ENCODE results near the gene KLHL24. TPM values are rescaled to one million over a fixed set of nuclear protein-coding genes. Genes with fewer than 3 reads are reported as not detected.

Gene KLHL24
- total and polyA plus RNA-seq, 2 of the 13 experiments (the other 11 are each of a cell fraction or from before 2014, with no cell fraction given) = 6.9 to 15.7 TPM

GRCh38 chr3:183664913-183665381, 29.5 kb downstream of the KLHL24 start:
- WGBS (ENCODE audit: low lambda C conversion rate) = 94% methylated on average over 3 of the region's 3 CpGs
- no TSS peak for BruUV-seq (replicated peaks)
- H3K4me2 ChIP-seq (ENCODE audit: low read depth, low read length) = no peak overlapping the region
- no peaks in the 10 kb centered on the region for H3K9me3 ChIP-seq (ENCODE audit: low read length)
- ChIA-PET CTCF (ENCODE audit: low intra/inter-chr PET ratio, low total read pairs) (no interaction called here), POLR2A (no interaction called here)
- no peak overlapping the region for H2AFZ ChIP-seq (ENCODE audit: low read length)
- H3K4me3 ChIP-seq (replicated peaks in 1 of 3; ENCODE audit: insufficient read depth in 1 of 3, low read depth in 2 of 3, low read length in 3 of 3) = no peak overlapping the region
- no peaks in the 10 kb centered on the region for H4K20me1 ChIP-seq (ENCODE audit: insufficient read depth, low read length)
- no peak overlapping the region for H3K9ac ChIP-seq (ENCODE audit: insufficient read depth, low read depth, low read length)
- no peaks in the 10 kb centered on the region; a peak in 1 of 5 replicates for H3K27me3 ChIP-seq (ENCODE audit: control insufficient read depth in 1 of 2, insufficient read depth in 2 of 2, low read length in 2 of 2)
- H3K4me1 ChIP-seq (ENCODE audit: insufficient read depth, low read length) = no peaks in the 10 kb centered on the region
- no peaks in the 10 kb centered on the region for H3K79me2 ChIP-seq (ENCODE audit: insufficient read depth, low read length)
- in situ Hi-C loops (cut with HindIII; ENCODE audit: extremely low pct_ligation_motif_present, low pct_unique_long_range_greater_than_20kb) (no loop called here), intact Hi-C loops (cut with micrococcal nuclease; ENCODE audit: unreplicated experiment) (no loop called here)
- FAIRE-seq (no peak), ATAC-seq (no peak), DNase-seq (ENCODE audit: low spot score) (no peak)
- H3K27ac ChIP-seq (ENCODE audit: extremely low read length, insufficient read depth, low read length) = no peak overlapping the region
- H3K36me3 ChIP-seq (replicated peaks in 1 of 2; ENCODE audit: control insufficient read depth in 1 of 2, insufficient read depth in 2 of 2, low read length in 2 of 2) = peaks cover 2 to 9% of the 10 kb centered on the region in 2 experiments; a peak in 2 of 5 replicates
- TF ChIP-seq ZHX2 (IDR thresholded peaks at IDR 0.05; ENCODE audit: low read depth) (no peak), ZHX2 (CRISPR knock-in tag; IDR thresholded peaks at IDR 0.05; ENCODE audit: borderline replicate concordance) (no peak), ZBTB26 (CRISPR knock-in tag; IDR thresholded peaks at IDR 0.05; ENCODE audit: borderline replicate concordance) (no peak), CENPT (CRISPR knock-in tag; IDR thresholded peaks at IDR 0.05; ENCODE audit: low read depth) (no peak), ZNF7 (CRISPR knock-in tag; IDR thresholded peaks at IDR 0.05) (no peak), WIZ (CRISPR knock-in tag; IDR thresholded peaks at IDR 0.05) (no peak), ERF (CRISPR knock-in tag; IDR thresholded peaks at IDR 0.05) (no peak), ARNT2 (CRISPR knock-in tag; IDR thresholded peaks at IDR 0.05; ENCODE audit: low read depth) (no peak), ZNF407 (CRISPR knock-in tag; IDR thresholded peaks at IDR 0.05; ENCODE audit: not compliant biosample characterization) (no peak)

Data from HepG2 (cell line).